Large intestine (tissue), 3 donors: ENCODE data around the gene NUP214. TPM values are rescaled to one million over a fixed set of nuclear protein-coding genes. Genes with fewer than 3 reads are reported as not detected.

Experiments
- DNase-seq, 2 donors: peaks; one replicate each; pipeline versions ENCODE4 v3.0.0 to v3.0.0-alpha.2; 2013
- H3K27ac ChIP-seq: one replicate; pipeline ENCODE4 v1.5.1; 2013; ENCODE audit warnings: low read length
- H3K27me3 ChIP-seq: 2 replicates; pipeline ENCODE4 v1.6.1; 2013; ENCODE audit warnings: low read length; ENCODE audit not compliant: control insufficient read depth, insufficient read depth
- H3K36me3 ChIP-seq: 2 replicates; pipeline ENCODE4 v1.6.1; 2013; ENCODE audit warnings: low read length; ENCODE audit not compliant: control insufficient read depth, insufficient read depth
- H3K4me1 ChIP-seq: one replicate; pipeline ENCODE4 v1.6.1; 2013; ENCODE audit warnings: low read length; ENCODE audit not compliant: control insufficient read depth, insufficient read depth
- H3K4me3 ChIP-seq: one replicate; pipeline ENCODE4 v1.5.1; 2013; ENCODE audit warnings: low read length
- H3K9me3 ChIP-seq: one replicate; pipeline ENCODE4 v1.6.1; 2013; ENCODE audit warnings: mild to moderate bottlenecking, low read depth, low read length, moderate library complexity; ENCODE audit not compliant: control insufficient read depth
- WGBS: methylation state at CpG from one replicate; pipeline ENCODE4 v1.1.5; 2013; ENCODE audit warnings: low lambda C conversion rate; ENCODE audit not compliant: insufficient coverage; 5-methylcytosine and 5-hydroxymethylcytosine counted together
- polyA plus RNA-seq: library from polyadenylated mRNA; unstranded; fragments of 120-200 nt; gene quantifications from one replicate; pipeline ENCODE4 v1.2.1, GENCODE V29; 2013

Gene NUP214
- polyA plus RNA-seq, 1 donor = 29.1 TPM

DNA sequence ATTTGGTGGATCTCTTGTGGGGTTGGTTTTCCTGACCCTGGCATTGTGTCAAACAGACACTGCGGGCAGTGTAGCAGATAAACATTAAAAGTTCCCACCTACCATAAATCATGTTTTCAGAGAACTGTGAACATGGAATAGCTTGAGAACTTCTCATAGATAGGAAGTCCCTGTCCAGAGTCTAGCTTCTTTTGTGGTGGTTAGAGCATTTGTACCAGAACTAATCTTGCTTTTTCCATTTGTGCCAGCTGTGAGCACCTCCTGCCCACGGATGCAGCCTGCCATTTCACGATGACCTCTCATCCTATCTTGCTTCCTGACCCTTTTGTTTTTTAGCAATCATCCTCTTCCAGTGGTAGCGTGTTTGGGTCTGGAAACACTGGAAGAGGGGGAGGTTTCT, 89.5 kb downstream of the NUP214 start:
- WGBS = no CpG with 5 or more reads among the region's 4 CpGs
- Histone ChIP-seq H3K36me3 (peaks cover 33% of the 10 kb centered on the region), H3K27ac (peak overlapping the region; percentile 45)

DNA sequence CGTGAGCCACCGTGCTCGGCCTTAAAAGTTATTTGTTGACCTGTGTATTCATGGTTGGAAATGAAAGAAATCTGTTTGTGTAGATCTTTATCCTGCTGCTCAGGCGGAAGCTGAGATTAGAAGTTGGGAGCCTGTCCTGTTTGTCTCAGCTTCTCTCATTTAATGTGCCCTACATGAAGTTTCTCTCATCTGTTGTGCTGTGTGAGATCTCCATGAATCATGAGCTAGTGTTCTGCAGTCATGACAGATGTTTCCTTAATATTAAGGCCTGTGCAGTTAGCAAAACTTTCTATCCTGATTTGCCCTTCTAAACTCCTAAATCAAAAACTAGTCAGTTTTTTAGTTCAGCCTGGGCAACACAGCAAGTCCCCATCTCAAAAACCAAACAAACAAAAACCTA, 91.4 kb downstream of the NUP214 start:
- Histone ChIP-seq H3K36me3 (peaks cover 28% of the 10 kb centered on the region), H3K9me3 (no peaks in the 10 kb centered on the region), H3K4me3 (no peak overlapping the region), H3K27me3 (no peaks in the 10 kb centered on the region), H3K27ac (no peak overlapping the region), H3K4me1 (peaks cover 4% of the 10 kb centered on the region)
- DNase-seq = no peak
- 86% methylated on average over 1 of the region's 4 CpGs for WGBS

More for the DNA sequence above, 89.5 kb downstream of the NUP214 start:
- H3K4me3 ChIP-seq = no peak overlapping the region
- no peaks in the 10 kb centered on the region for H3K27me3 ChIP-seq
- H3K4me1 ChIP-seq = peaks cover 4% of the 10 kb centered on the region
- no peak for DNase-seq
- no peaks in the 10 kb centered on the region for H3K9me3 ChIP-seq

DNA sequence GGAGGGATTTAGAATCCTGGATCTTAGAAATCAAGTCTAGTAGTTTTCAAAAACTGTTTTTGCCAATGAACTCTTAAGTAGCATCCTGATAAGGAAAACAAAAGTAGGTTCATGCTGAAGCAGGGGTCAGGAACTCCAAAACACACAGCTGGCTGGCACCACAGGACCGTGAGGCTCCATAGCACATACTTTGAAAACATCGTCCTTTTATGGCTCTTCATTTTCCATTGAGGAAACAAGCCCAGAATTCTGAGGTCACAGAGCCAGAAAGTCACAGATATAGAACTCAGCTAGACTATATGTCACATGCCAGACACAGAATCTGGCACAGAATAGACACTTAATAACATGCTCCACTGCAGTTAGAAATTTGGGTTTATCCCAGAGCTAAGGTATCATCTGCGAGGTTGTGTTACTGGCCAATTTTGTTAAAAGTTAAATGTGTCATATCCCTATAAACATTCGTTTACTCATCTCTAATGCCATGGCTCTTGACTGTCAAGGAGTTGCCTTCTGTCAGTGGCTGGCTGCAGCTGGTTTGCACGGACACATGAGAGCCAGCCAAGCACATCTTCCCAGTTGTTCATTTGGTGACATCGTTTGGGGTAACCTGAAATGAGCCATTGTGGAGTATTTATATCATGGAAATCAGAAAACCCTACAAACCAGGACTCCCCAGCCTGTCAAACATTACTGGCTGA, 92.1 kb downstream of the NUP214 start:
- no peak overlapping the region for H3K27ac ChIP-seq
- no peaks in the 10 kb centered on the region for H3K9me3 ChIP-seq
- H3K4me1 ChIP-seq = peaks cover 7% of the 10 kb centered on the region
- H3K4me3 ChIP-seq = no peak overlapping the region
- WGBS = no CpG with 5 or more reads among the region's 6 CpGs
- H3K27me3 ChIP-seq = no peaks in the 10 kb centered on the region
- DNase-seq = no peak
- H3K36me3 ChIP-seq = peaks cover 24% of the 10 kb centered on the region

DNA sequence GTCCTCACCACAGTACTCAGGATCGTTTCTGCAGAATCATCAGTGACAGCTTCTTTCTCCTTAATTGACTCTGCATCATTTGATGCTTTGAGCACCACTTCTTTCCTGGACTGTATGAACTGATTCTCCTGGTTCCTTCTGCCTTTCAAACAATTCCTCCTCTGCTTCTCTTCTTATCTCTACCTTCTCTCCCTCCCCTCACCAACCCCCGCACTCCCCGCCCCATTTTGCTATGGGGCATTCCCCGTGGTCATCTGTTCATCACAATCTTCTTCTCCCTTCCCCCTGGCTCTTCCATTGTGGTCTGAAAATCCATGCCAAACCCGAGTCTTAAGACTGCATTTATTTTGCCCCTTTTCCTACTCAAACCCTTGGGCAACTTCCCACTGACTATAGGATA, 93.0 kb downstream of the NUP214 start:
- no peak for DNase-seq
- Histone ChIP-seq H3K27ac (no peak overlapping the region), H3K9me3 (no peaks in the 10 kb centered on the region), H3K4me1 (peaks cover 7% of the 10 kb centered on the region), H3K4me3 (no peak overlapping the region), H3K27me3 (no peaks in the 10 kb centered on the region), H3K36me3 (peaks cover 27% of the 10 kb centered on the region)
- no CpG with 5 or more reads among the region's 5 CpGs for WGBS

GRCh38 chr9:131220485-131220884, 95.1 kb downstream of the NUP214 start:
- Histone ChIP-seq H3K9me3 (no peaks in the 10 kb centered on the region), H3K27ac (no peak overlapping the region), H3K4me1 (peaks cover 3% of the 10 kb centered on the region), H3K36me3 (peaks cover 35% of the 10 kb centered on the region), H3K4me3 (no peak overlapping the region), H3K27me3 (no peaks in the 10 kb centered on the region)
- no CpG with 5 or more reads among the region's 2 CpGs for WGBS
- no peak for DNase-seq

DNA sequence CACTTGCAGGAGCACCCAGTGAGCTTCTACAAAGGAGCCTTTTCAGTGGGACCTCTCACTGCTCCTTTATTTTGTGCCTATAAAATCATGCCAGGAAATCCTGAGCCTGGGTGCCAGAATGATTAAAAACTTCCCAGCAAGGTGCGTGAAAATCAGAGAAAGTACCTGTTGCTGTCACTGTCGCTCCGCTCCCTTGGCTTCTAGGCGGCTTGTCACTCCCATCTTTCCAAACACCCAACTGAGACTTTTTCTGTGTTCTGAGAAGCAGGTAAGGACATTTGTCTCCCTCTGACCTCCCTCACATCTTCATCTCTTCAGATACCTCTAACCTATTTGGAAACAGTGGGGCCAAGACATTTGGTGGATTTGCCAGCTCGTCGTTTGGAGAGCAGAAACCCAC, 97.1 kb downstream of the NUP214 start:
- no peak overlapping the region for H3K4me3 ChIP-seq
- H3K27me3 ChIP-seq = no peaks in the 10 kb centered on the region
- H3K9me3 ChIP-seq = no peaks in the 10 kb centered on the region
- H3K36me3 ChIP-seq = peaks cover 34% of the 10 kb centered on the region
- H3K27ac ChIP-seq = no peak overlapping the region
- H3K4me1 ChIP-seq = peaks cover 3% of the 10 kb centered on the region
- no peak for DNase-seq
- no CpG with 5 or more reads among the region's 6 CpGs for WGBS

- no peak for DNase-seq
- no CpG with 5 or more reads among the region's 3 CpGs for WGBS
- Histone ChIP-seq H3K9me3 (no peaks in the 10 kb centered on the region), H3K36me3 (peaks cover 47% of the 10 kb centered on the region), H3K4me1 (peaks cover 3% of the 10 kb centered on the region), H3K4me3 (no peak overlapping the region), H3K27me3 (no peaks in the 10 kb centered on the region), H3K27ac (no peak overlapping the region)
Observed at GRCh38 chr9:131226226-131226625, 100.8 kb downstream of the NUP214 start.

- Histone ChIP-seq H3K4me3 (no peak overlapping the region), H3K36me3 (peaks cover 57% of the 10 kb centered on the region)
Observed at GRCh38 chr9:131227112-131227958, 101.9 kb downstream of the NUP214 start.

DNA sequence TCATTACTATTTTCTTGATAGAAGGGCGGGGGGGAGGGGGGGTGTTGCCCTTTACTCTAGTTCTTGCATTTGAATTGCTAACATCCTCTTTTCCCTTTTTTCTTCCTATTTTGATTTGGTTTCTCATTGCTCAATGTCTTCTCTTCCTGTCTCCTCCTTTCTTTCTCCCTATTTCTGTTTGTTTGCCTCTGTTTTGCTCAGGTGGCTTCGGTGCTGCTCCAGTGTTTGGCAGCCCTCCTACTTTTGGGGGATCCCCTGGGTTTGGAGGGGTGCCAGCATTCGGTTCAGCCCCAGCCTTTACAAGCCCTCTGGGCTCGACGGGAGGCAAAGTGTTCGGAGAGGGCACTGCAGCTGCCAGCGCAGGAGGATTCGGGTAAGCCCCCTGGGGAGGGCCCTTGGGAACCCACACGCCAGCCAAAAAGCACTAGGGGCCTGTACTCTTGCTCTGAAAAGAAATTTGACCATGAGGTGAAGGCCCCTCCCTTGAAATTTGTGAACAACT, 102.6 kb downstream of the NUP214 start:
- Histone ChIP-seq H3K4me3 (no peak overlapping the region), H3K9me3 (no peaks in the 10 kb centered on the region), H3K4me1 (no peaks in the 10 kb centered on the region), H3K27ac (no peak overlapping the region), H3K27me3 (no peaks in the 10 kb centered on the region), H3K36me3 (peaks cover 61% of the 10 kb centered on the region)
- no peak for DNase-seq
- WGBS = no CpG with 5 or more reads among the region's 9 CpGs

More at GRCh38 chr9:131227112-131227958, 101.9 kb downstream of the NUP214 start:
- Histone ChIP-seq H3K27me3 (no peaks in the 10 kb centered on the region), H3K27ac (no peak overlapping the region), H3K4me1 (no peaks in the 10 kb centered on the region), H3K9me3 (no peaks in the 10 kb centered on the region)
- WGBS = no CpG with 5 or more reads among the region's 9 CpGs
- peak in 1 of 2 donors; percentile 16 for DNase-seq

- DNase-seq = no peak
- Histone ChIP-seq H3K27me3 (no peaks in the 10 kb centered on the region), H3K9me3 (no peaks in the 10 kb centered on the region), H3K4me3 (no peak overlapping the region), H3K4me1 (no peaks in the 10 kb centered on the region), H3K36me3 (peaks cover 66% of the 10 kb centered on the region), H3K27ac (no peak overlapping the region)
- WGBS = no CpG with 5 or more reads among the region's 8 CpGs
Observed at GRCh38 chr9:131228988-131229387, 103.6 kb downstream of the NUP214 start.
